ENCODE data around the gene UBR2. TPM values are rescaled to one million over a fixed set of nuclear protein-coding genes. Genes with fewer than 3 reads are reported as not detected.

The UBR2 gene
- total and polyA plus RNA-seq, 9 of the 15 experiments (the other 6 are each of a cell fraction or from before 2014, with no cell fraction given), result 9.1 to 38.9 (median 23.4) TPM

- TF ChIP-seq JUND (IDR thresholded peaks at IDR 0.05; ENCODE audit: borderline replicate concordance, low read depth, low read length) (peak; percentile 54; the same call in 1 of the 2 replicates), JUND (tag; IDR thresholded peaks at IDR 0.05; ENCODE audit: borderline replicate concordance, low read depth, low read length) (no peak; the same call in 2 of the 3 replicates), YY1 (IDR thresholded peaks at IDR 0.05; ENCODE audit: borderline replicate concordance in 1 of 3, control insufficient read depth in 1 of 3, extremely low read depth in 1 of 3, insufficient read depth in 3 of 3, insufficient read length in 1 of 3, insufficient replicate concordance in 2 of 3, low read depth in 1 of 3, low read length in 2 of 3) (no peak), NUFIP1 (IDR thresholded peaks at IDR 0.05; ENCODE audit: partially characterized antibody) (no peak), PTRF (tag; IDR thresholded peaks at IDR 0.05) (no peak), SMAD1 (IDR thresholded peaks at IDR 0.05; ENCODE audit: low read depth, low read length, partially characterized antibody) (no peak), EP300 (IDR thresholded peaks at IDR 0.05; ENCODE audit: low read length) (0 out of 2 replicates have a peak, but pooled peaks have one; percentile 7), SRSF9 (IDR thresholded peaks at IDR 0.05; ENCODE audit: borderline replicate concordance, low read depth, low read length) (no peak), TBP (optimal IDR thresholded peaks at IDR 0.05; ENCODE audit: low read depth, low read length) (peak; percentile 12), ZKSCAN1 (IDR thresholded peaks at IDR 0.05; ENCODE audit: low read depth, low read length) (no peak), TCF7L2 (IDR thresholded peaks at IDR 0.05; ENCODE audit: low read depth, low read length) (no peak), SAFB2 (IDR thresholded peaks at IDR 0.05; ENCODE audit: borderline replicate concordance, low read depth, low read length, severe bottlenecking) (no peak), SAFB (IDR thresholded peaks at IDR 0.05; ENCODE audit: borderline replicate concordance, low read depth, low read length) (no peak), NCOA6 (IDR thresholded peaks at IDR 0.05) (no peak)
- TF ChIP-seq, protein P1, sequence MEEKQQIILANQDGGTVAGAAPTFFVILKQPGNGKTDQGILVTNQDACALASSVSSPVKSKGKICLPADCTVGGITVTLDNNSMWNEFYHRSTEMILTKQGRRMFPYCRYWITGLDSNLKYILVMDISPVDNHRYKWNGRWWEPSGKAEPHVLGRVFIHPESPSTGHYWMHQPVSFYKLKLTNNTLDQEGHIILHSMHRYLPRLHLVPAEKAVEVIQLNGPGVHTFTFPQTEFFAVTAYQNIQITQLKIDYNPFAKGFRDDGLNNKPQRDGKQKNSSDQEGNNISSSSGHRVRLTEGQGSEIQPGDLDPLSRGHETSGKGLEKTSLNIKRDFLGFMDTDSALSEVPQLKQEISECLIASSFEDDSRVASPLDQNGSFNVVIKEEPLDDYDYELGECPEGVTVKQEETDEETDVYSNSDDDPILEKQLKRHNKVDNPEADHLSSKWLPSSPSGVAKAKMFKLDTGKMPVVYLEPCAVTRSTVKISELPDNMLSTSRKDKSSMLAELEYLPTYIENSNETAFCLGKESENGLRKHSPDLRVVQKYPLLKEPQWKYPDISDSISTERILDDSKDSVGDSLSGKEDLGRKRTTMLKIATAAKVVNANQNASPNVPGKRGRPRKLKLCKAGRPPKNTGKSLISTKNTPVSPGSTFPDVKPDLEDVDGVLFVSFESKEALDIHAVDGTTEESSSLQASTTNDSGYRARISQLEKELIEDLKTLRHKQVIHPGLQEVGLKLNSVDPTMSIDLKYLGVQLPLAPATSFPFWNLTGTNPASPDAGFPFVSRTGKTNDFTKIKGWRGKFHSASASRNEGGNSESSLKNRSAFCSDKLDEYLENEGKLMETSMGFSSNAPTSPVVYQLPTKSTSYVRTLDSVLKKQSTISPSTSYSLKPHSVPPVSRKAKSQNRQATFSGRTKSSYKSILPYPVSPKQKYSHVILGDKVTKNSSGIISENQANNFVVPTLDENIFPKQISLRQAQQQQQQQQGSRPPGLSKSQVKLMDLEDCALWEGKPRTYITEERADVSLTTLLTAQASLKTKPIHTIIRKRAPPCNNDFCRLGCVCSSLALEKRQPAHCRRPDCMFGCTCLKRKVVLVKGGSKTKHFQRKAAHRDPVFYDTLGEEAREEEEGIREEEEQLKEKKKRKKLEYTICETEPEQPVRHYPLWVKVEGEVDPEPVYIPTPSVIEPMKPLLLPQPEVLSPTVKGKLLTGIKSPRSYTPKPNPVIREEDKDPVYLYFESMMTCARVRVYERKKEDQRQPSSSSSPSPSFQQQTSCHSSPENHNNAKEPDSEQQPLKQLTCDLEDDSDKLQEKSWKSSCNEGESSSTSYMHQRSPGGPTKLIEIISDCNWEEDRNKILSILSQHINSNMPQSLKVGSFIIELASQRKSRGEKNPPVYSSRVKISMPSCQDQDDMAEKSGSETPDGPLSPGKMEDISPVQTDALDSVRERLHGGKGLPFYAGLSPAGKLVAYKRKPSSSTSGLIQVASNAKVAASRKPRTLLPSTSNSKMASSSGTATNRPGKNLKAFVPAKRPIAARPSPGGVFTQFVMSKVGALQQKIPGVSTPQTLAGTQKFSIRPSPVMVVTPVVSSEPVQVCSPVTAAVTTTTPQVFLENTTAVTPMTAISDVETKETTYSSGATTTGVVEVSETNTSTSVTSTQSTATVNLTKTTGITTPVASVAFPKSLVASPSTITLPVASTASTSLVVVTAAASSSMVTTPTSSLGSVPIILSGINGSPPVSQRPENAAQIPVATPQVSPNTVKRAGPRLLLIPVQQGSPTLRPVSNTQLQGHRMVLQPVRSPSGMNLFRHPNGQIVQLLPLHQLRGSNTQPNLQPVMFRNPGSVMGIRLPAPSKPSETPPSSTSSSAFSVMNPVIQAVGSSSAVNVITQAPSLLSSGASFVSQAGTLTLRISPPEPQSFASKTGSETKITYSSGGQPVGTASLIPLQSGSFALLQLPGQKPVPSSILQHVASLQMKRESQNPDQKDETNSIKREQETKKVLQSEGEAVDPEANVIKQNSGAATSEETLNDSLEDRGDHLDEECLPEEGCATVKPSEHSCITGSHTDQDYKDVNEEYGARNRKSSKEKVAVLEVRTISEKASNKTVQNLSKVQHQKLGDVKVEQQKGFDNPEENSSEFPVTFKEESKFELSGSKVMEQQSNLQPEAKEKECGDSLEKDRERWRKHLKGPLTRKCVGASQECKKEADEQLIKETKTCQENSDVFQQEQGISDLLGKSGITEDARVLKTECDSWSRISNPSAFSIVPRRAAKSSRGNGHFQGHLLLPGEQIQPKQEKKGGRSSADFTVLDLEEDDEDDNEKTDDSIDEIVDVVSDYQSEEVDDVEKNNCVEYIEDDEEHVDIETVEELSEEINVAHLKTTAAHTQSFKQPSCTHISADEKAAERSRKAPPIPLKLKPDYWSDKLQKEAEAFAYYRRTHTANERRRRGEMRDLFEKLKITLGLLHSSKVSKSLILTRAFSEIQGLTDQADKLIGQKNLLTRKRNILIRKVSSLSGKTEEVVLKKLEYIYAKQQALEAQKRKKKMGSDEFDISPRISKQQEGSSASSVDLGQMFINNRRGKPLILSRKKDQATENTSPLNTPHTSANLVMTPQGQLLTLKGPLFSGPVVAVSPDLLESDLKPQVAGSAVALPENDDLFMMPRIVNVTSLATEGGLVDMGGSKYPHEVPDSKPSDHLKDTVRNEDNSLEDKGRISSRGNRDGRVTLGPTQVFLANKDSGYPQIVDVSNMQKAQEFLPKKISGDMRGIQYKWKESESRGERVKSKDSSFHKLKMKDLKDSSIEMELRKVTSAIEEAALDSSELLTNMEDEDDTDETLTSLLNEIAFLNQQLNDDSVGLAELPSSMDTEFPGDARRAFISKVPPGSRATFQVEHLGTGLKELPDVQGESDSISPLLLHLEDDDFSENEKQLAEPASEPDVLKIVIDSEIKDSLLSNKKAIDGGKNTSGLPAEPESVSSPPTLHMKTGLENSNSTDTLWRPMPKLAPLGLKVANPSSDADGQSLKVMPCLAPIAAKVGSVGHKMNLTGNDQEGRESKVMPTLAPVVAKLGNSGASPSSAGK (IDR thresholded peaks at IDR 0.05), result no peak
- TF ChIP-seq, protein P2, sequence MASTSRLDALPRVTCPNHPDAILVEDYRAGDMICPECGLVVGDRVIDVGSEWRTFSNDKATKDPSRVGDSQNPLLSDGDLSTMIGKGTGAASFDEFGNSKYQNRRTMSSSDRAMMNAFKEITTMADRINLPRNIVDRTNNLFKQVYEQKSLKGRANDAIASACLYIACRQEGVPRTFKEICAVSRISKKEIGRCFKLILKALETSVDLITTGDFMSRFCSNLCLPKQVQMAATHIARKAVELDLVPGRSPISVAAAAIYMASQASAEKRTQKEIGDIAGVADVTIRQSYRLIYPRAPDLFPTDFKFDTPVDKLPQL (IDR thresholded peaks at IDR 0.05; ENCODE audit: extremely low read depth, insufficient read length), result no peak
Measured at GRCh38 chr6:42661540-42662153, 97.8 kb downstream of the UBR2 start (continued).
